PC-3 (cell line): ENCODE measurements around the gene TLN1. TPM values are rescaled to one million over a fixed set of nuclear protein-coding genes. Genes with fewer than 3 reads are reported as not detected.

Experiments
- ATAC-seq: fragments of 200-7000 bp; cut with Tn5 transposase; 2 replicates; pipeline ENCODE4 v1.9.1; 2020; ENCODE audit warnings: mild to moderate bottlenecking, moderate library complexity
- BruUV-seq: library from RNA; stranded (reverse); fragments of 400-500 nt; replicated peaks from 2 replicates; lab custom pipeline; 2021; lab: Mats Ljungman, UMichigan
- CTCF ChIA-PET: fragments of 300-600 bp; sonication (Branson Sonifier 250); formaldehyde crosslinking; loops from one replicate; lab custom pipeline; 2022; ENCODE audit warnings: antibody characterized with exemption; lab: Charles Lee
- POLR2A ChIA-PET: fragments of 300-600 bp; sonication (Branson Sonifier 250); formaldehyde crosslinking; loops from one replicate; lab custom pipeline; 2022; ENCODE audit warnings: antibody characterized with exemption; ENCODE audit not compliant: unreplicated experiment; lab: Charles Lee
- DNase-seq: peaks from one replicate; pipeline ENCODE4 v3.0.0-alpha.2; 2015
- H2AFZ ChIP-seq: fragments of 300-600 bp; sonication (generic); 2 replicates; pipeline ENCODE4 v1.6.0; 2016; ENCODE audit warnings: antibody characterized with exemption, low read length
- H3F3A ChIP-seq: fragments of 300-600 bp; sonication (generic); one replicate; pipeline ENCODE4 v1.6.0; 2017; ENCODE audit warnings: antibody characterized with exemption, low read length, control low read depth, mild to moderate bottlenecking; ENCODE audit not compliant: unreplicated experiment
- H3K27ac ChIP-seq: fragments of 300-600 bp; sonication (generic); 2 replicates; pipeline ENCODE4 v1.5.1; 2016; ENCODE audit warnings: mild to moderate bottlenecking, low read length
- H3K27me3 ChIP-seq: fragments of 300-600 bp; sonication (generic); 2 replicates; pipeline ENCODE4 v1.6.1; 2016; ENCODE audit warnings: low read length, mixed read lengths
- H3K36me3 ChIP-seq: fragments of 300-600 bp; sonication (generic); 2 replicates; pipeline ENCODE4 v1.6.1; 2016; ENCODE audit warnings: low read depth, mixed run types, low read length, mixed read lengths
- H3K4me1 ChIP-seq: fragments of 300-600 bp; sonication (generic); 2 replicates; pipeline ENCODE4 v1.5.1; 2016; ENCODE audit warnings: low read length; ENCODE audit not compliant: insufficient read depth
- H3K4me2 ChIP-seq: fragments of 300-600 bp; sonication (generic); 2 replicates; pipeline ENCODE4 v1.6.0; 2016; ENCODE audit warnings: low read length
- H3K4me3 ChIP-seq: fragments of 300-600 bp; sonication (generic); 2 replicates; pipeline ENCODE4 v1.5.1; 2016; ENCODE audit warnings: mild to moderate bottlenecking, low read length, mixed read lengths
- H3K79me2 ChIP-seq: fragments of 300-600 bp; sonication (generic); 2 replicates; pipeline ENCODE4 v1.6.1; 2017; ENCODE audit warnings: low read length, mixed read lengths
- H3K9ac ChIP-seq: fragments of 300-600 bp; sonication (generic); 2 replicates; pipeline ENCODE4 v1.6.0; 2016; ENCODE audit warnings: mild to moderate bottlenecking, low read length
- H3K9me2 ChIP-seq: fragments of 300-600 bp; sonication (generic); replicated peaks from 2 replicates; pipeline ENCODE4 v1.6.1; 2016; ENCODE audit warnings: mixed run types, low read length, mixed read lengths
- H3K9me3 ChIP-seq: fragments of 300-600 bp; sonication (generic); 2 replicates; pipeline ENCODE4 v1.6.1; 2016; ENCODE audit warnings: low read length, mixed read lengths
- H4K20me1 ChIP-seq: fragments of 300-600 bp; sonication (generic); 2 replicates; pipeline ENCODE4 v1.6.1; 2016; ENCODE audit warnings: low read length, mixed read lengths
- CTCF ChIP-seq: fragments of 300-600 bp; sonication (generic); conservative IDR thresholded peaks from 2 replicates; pipeline ENCODE4 v1.5.1; 2017; ENCODE audit warnings: antibody characterized with exemption, low read depth, mild to moderate bottlenecking, low read length
- EZH2 ChIP-seq: fragments of 300-600 bp; sonication (generic); IDR thresholded peaks from one replicate; pipeline ENCODE4 v1.6.1; 2017; ENCODE audit warnings: antibody characterized with exemption, mild to moderate bottlenecking, low read length; ENCODE audit not compliant: unreplicated experiment
- EZH2phosphoT487 ChIP-seq: fragments of 300-600 bp; sonication (generic); IDR thresholded peaks from 2 replicates; pipeline ENCODE4 v1.6.1; 2018; ENCODE audit warnings: mild to moderate bottlenecking, antibody characterized with exemption, low read length, borderline replicate concordance
- intact Hi-C: fragments of 100-400 bp; cut with micrococcal nuclease; formaldehyde crosslinking; loops from 2 replicates; pipeline ENCODE4 v1.9.0; 2023
- total RNA-seq: library from RNA; depleted of rRNA; stranded (reverse); fragments of >200 nt; gene quantifications from 2 replicates; pipeline ENCODE4 v1.2.3, GENCODE V29; 2014

TLN1 gene
- total RNA-seq, 1 experiment from 2014 or later = 118 TPM

DNA sequence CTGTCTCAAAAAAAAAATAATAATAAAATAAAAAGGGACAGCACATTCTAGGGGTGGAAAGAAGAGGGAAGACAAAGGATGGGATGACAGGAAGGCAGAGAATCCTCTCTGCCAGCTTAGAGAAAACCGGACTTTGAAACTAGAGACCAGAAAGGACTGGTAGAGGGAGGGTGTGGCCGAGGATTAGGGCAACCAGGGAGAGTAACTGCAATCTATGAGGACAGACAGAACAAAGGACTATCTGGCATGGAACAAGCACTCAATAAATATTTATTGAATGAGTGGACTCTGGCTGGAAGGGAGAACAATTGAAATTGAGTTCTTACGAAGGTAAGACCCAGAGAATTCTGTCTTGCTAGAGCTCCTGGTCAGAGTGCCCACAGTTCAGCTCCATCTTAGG is 14.6 kb upstream of the TLN1 start:
- ChIA-PET CTCF (interaction anchor here (0.6 to 1.0 kb wide), 2 partner anchors 21 to 44 kb away, joined by 3 read pairs; no protein-coding TSS in a partner anchor), POLR2A (interaction anchor here (0.6 to 0.8 kb wide), 3 partner anchors 16 to 650 kb away, joined by 4 to 5 read pairs (median 5); no protein-coding TSS in a partner anchor)
- Histone ChIP-seq H3K9me3 (no peaks in the 10 kb centered on the region), H3K27me3 (no peaks in the 10 kb centered on the region), H3K9me2 (no peaks in the 10 kb centered on the region), H3K4me2 (peak overlapping the region; percentile 98), H3K79me2 (peaks cover 75% of the 10 kb centered on the region), H3K4me3 (peak overlapping the region; percentile 95), H3K9ac (peak overlapping the region; percentile 91; the same call in 1 of the 2 replicates), H4K20me1 (peaks cover 29% of the 10 kb centered on the region), H3F3A (no peaks in the 10 kb centered on the region), H3K36me3 (peaks cover 23% of the 10 kb centered on the region; the same call in 1 of the 2 replicates), H3K27ac (no peak overlapping the region), H3K4me1 (peaks cover 22% of the 10 kb centered on the region), H2AFZ (no peak overlapping the region)
- intact Hi-C loops = no loop called here
- DNase-seq (peak; percentile 74), ATAC-seq (peak; percentile 8; the same call in 1 of the 2 replicates)
- no TSS peak for BruUV-seq
- TF ChIP-seq EZH2 (no peak), CTCF (no peak), EZH2phosphoT487 (no peak)

GRCh38 chr9:35745569-35745968 is 13.6 kb upstream of the TLN1 start:
- Histone ChIP-seq H3K4me2 (peak overlapping the region; percentile 98), H3K9ac (peak overlapping the region; percentile 91; the same call in 1 of the 2 replicates), H3K79me2 (peaks cover 70% of the 10 kb centered on the region), H4K20me1 (peaks cover 29% of the 10 kb centered on the region), H2AFZ (no peak overlapping the region), H3K9me2 (no peaks in the 10 kb centered on the region), H3K9me3 (no peaks in the 10 kb centered on the region), H3K4me1 (peaks cover 22% of the 10 kb centered on the region), H3K27ac (no peak overlapping the region), H3K36me3 (peaks cover 27% of the 10 kb centered on the region; the same call in 1 of the 2 replicates), H3K27me3 (no peaks in the 10 kb centered on the region), H3K4me3 (peak overlapping the region; percentile 95), H3F3A (no peaks in the 10 kb centered on the region)
- ATAC-seq (no peak), DNase-seq (no peak)
- TF ChIP-seq EZH2phosphoT487 = no peak
- no peak for TF ChIP-seq CTCF
- no peak for TF ChIP-seq EZH2
- intact Hi-C loops = no loop called here
- POLR2A ChIA-PET = no interaction called here
- BruUV-seq = no TSS peak
- CTCF ChIA-PET = interaction anchor here (1.0 kb wide), 1 partner anchor 45 kb away, joined by 3 read pairs; no protein-coding TSS in a partner anchor

DNA sequence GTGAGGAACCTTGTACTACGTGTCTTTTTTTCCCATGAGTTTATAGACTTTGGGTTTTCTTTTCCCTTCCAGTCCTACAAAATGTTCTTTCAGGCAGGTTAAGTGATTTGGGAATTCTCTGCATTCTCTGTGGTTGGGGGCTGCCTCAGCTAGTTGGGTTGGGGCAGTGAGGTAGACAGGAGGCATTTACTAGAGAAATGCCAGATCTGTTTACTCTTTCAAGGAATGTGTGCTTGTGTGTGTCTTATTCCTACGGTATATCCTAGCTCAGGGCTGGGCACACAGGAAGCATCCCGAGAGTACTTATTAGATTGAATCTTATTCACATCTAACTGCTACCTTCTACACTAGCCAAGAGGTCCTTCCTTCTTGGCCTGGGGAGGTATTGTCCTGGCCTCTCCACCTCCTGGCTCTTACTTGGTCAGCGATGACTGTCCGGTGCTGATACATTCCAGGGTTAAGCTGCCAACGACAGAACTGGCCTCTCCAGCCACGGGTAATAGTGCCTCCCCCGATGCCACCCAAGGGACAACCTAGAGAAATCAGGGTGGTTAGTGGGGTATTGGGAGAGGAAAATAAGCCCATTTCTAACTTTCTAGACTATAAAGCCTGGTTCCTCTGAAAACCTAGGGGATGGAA is 12.0 kb upstream of the TLN1 start:
- Histone ChIP-seq H3K27ac (no peak overlapping the region), H3K4me2 (no peak overlapping the region), H2AFZ (no peak overlapping the region), H4K20me1 (peaks cover 29% of the 10 kb centered on the region), H3K9me3 (no peaks in the 10 kb centered on the region), H3K9ac (no peak overlapping the region), H3K4me3 (no peak overlapping the region), H3K27me3 (no peaks in the 10 kb centered on the region), H3K9me2 (no peaks in the 10 kb centered on the region), H3F3A (no peaks in the 10 kb centered on the region), H3K79me2 (peaks cover 57% of the 10 kb centered on the region), H3K4me1 (peaks cover 13% of the 10 kb centered on the region), H3K36me3 (peaks cover 35% of the 10 kb centered on the region; the same call in 1 of the 2 replicates)
- BruUV-seq = no TSS peak
- DNase-seq = no peak
- no peak for ATAC-seq
- ChIA-PET POLR2A (no interaction called here), CTCF (no interaction called here)
- intact Hi-C loops = no loop called here
- TF ChIP-seq EZH2phosphoT487 (no peak), CTCF (no peak), EZH2 (no peak)
